HepG2 (cell line): ENCODE measurements around the gene RNU2-63P. TPM values are rescaled to one million over a fixed set of nuclear protein-coding genes. Genes with fewer than 3 reads are reported as not detected.

ENCODE experiments used
- ATAC-seq: fragments of 200-7000 bp; cut with Tn5 transposase; 3 replicates; pipeline ENCODE4 v1.9.1; 2020; ENCODE audit warnings: mild to moderate bottlenecking, moderate library complexity
- BruUV-seq: library from RNA; stranded (reverse); fragments of 400-500 nt; replicated peaks from 2 replicates; lab custom pipeline; 2021; lab: Mats Ljungman, UMichigan
- CTCF ChIA-PET: fragments of 300-600 bp; formaldehyde crosslinking; extraction: SDS; loops from one replicate; lab custom pipeline; 2021; ENCODE audit warnings: low total read pairs, inconsistent platforms, low intra/inter-chr PET ratio; lab: Yijun Ruan, JAX
- POLR2A ChIA-PET: fragments of 350-600 bp; sonication (Branson Sonifier 250); formaldehyde crosslinking; loops from one replicate; lab custom pipeline; 2020; ENCODE audit warnings: antibody characterized with exemption, inconsistent platforms; lab: Yijun Ruan, JAX
- DNase-seq: peaks from one replicate; pipeline ENCODE4 v3.0.0-alpha.2; 2015; ENCODE audit warnings: low spot score
- FAIRE-seq: peaks from 3 replicates; lab custom pipeline; 2011; peaks lifted over from hg19 to GRCh38; lab: Jason Lieb, UNC
- H2AFZ ChIP-seq: one replicate; pipeline ENCODE4 v1.6.1; 2011; ENCODE audit warnings: low read length, inconsistent platforms
- H3K27ac ChIP-seq: fragments of 300-600 bp; 3 replicates; pipeline ENCODE4 v1.8.0; 2011; ENCODE audit warnings: mixed run types, mild to moderate bottlenecking, mixed read lengths, low read length, inconsistent platforms; ENCODE audit not compliant: insufficient read depth; ENCODE audit errors: extremely low read length
- H3K27me3 ChIP-seq, 2 experiments: fragments of 200-600 bp in 1 of 2; 2 replicates in 1 of 2; 3 replicates in 1 of 2; pipeline versions ENCODE4 v1.6.0 to v1.8.0; 2011; ENCODE audit warnings: low read length in 2 of 2, mild to moderate bottlenecking in 2 of 2, moderate library complexity in 2 of 2, inconsistent platforms in 1 of 2; ENCODE audit not compliant: insufficient read depth in 2 of 2, control insufficient read depth in 1 of 2
- H3K36me3 ChIP-seq, 2 experiments: fragments of 200-600 bp in 1 of 2; replicated peaks in 1 of 2; 2 replicates in 1 of 2; 3 replicates in 1 of 2; pipeline versions ENCODE4 v1.5.1 to v1.8.0; 2011; ENCODE audit warnings: low read length in 2 of 2, inconsistent platforms in 1 of 2; ENCODE audit not compliant: insufficient read depth in 2 of 2, control insufficient read depth in 1 of 2
- H3K4me1 ChIP-seq: 2 replicates; pipeline ENCODE4 v1.5.1; 2012; ENCODE audit warnings: low read length, inconsistent platforms; ENCODE audit not compliant: insufficient read depth
- H3K4me2 ChIP-seq: 2 replicates; pipeline ENCODE4 v1.6.0; 2011; ENCODE audit warnings: low read depth, low read length, inconsistent platforms
- H3K4me3 ChIP-seq, 3 experiments: fragments of 200-600 bp in 1 of 3; sonication (generic), shearing (Covaris generic) in 1 of 3; replicated peaks in 1 of 3; 2 replicates each; pipeline ENCODE4 v1.5.1; 2011 to 2016; ENCODE audit warnings: low read length in 3 of 3, inconsistent platforms in 2 of 3, low read depth in 2 of 3, mild to moderate bottlenecking in 2 of 3, control low read depth in 1 of 3, mixed read lengths in 1 of 3; ENCODE audit not compliant: insufficient read depth in 1 of 3
- H3K79me2 ChIP-seq: one replicate; pipeline ENCODE4 v1.6.1; 2011; ENCODE audit warnings: low read length, inconsistent platforms; ENCODE audit not compliant: insufficient read depth
- H3K9ac ChIP-seq: 2 replicates; pipeline ENCODE4 v1.6.0; 2011; ENCODE audit warnings: mild to moderate bottlenecking, low read depth, low read length, inconsistent platforms; ENCODE audit not compliant: insufficient read depth
- H3K9me3 ChIP-seq: 2 replicates; pipeline ENCODE4 v1.5.1; 2012; ENCODE audit warnings: mild to moderate bottlenecking, low read length
- H4K20me1 ChIP-seq: 2 replicates; pipeline ENCODE4 v1.6.0; 2011; ENCODE audit warnings: inconsistent platforms, mild to moderate bottlenecking, low read length, moderate library complexity; ENCODE audit not compliant: insufficient read depth
- CREM ChIP-seq, 2 experiments: sonication (generic) in 1 of 2; formaldehyde crosslinking in 1 of 2; IDR thresholded peaks; 2 replicates each; pipeline versions ENCODE4 v1.4.0 to v1.6.1; 2016 to 2020; ENCODE audit warnings: antibody characterized with exemption in 1 of 2, mild to moderate bottlenecking in 1 of 2, missing genetic modification reagents in 1 of 2
- DRAP1 ChIP-seq: IDR thresholded peaks from 2 replicates; pipeline ENCODE4 v1.6.1; 2016; ENCODE audit warnings: missing genetic modification reagents, missing compliant biosample characterization
- EHMT2 ChIP-seq: fragments of 200-600 bp; sonication (generic); IDR thresholded peaks from 2 replicates; pipeline ENCODE4 v1.7.0; 2017; ENCODE audit warnings: antibody characterized with exemption, low read depth, low read length, borderline replicate concordance
- HNRNPL ChIP-seq: fragments of 200-400 bp; formaldehyde crosslinking; IDR thresholded peaks from 2 replicates; pipeline ENCODE4 v1.6.1; 2017; ENCODE audit warnings: mild to moderate bottlenecking, low read depth, low read length
- SCMH1 ChIP-seq: sonication (generic); formaldehyde crosslinking; IDR thresholded peaks from 2 replicates; pipeline ENCODE4 v1.9.0; 2021; ENCODE audit warnings: missing genetic modification reagents, mild to moderate bottlenecking, borderline replicate concordance
- TCF7 ChIP-seq: sonication (generic); IDR thresholded peaks from 2 replicates; pipeline ENCODE4 v1.6.1; 2016; ENCODE audit warnings: antibody characterized with exemption, low read depth
- ZFAT ChIP-seq: sonication (generic); formaldehyde crosslinking; conservative IDR thresholded peaks from 2 replicates; pipeline ENCODE4 v1.8.1; 2023; ENCODE audit warnings: missing genetic modification reagents, inconsistent platforms
- ZNF7 ChIP-seq: IDR thresholded peaks from 2 replicates; pipeline ENCODE4 v1.6.1; 2016; ENCODE audit warnings: missing biosample characterization, missing genetic modification reagents
- ZNF746 ChIP-seq: sonication (generic); formaldehyde crosslinking; IDR thresholded peaks from 2 replicates; pipeline ENCODE4 v1.8.0; 2022; ENCODE audit warnings: mild to moderate bottlenecking, missing genetic modification reagents
- ZNF782 ChIP-seq: sonication (generic); formaldehyde crosslinking; IDR thresholded peaks from 2 replicates; pipeline ENCODE4 v1.4.0; 2020; ENCODE audit warnings: missing genetic modification reagents, mild to moderate bottlenecking, borderline replicate concordance
- WGBS: methylation state at CpG from one replicate; pipeline ENCODE4 v1.1.6; 2017; ENCODE audit warnings: low lambda C conversion rate; 5-methylcytosine and 5-hydroxymethylcytosine counted together
- in situ Hi-C: cut with HindIII; loops from 2 replicates; pipeline ENCODE4 v1.10.0; 2017; ENCODE audit warnings: low pct_unique_long_range_greater_than_20kb; ENCODE audit not compliant: extremely low pct_ligation_motif_present
- intact Hi-C: fragments of 100-400 bp; cut with micrococcal nuclease; formaldehyde crosslinking; loops from one replicate; pipeline ENCODE4 v1.10.0; 2022; ENCODE audit not compliant: unreplicated experiment
- polyA plus RNA-seq, 8 experiments: library from polyadenylated mRNA; depleted of rRNA in 3 of 8; stranded (reverse) in 7 of 8; unstranded in 1 of 8; fragments of >200 nt; fragmentation: Illumina TruSeq in 4 of 8; extraction: Trizol in 4 of 8; gene quantifications; 2 replicates each; pipeline versions ENCODE4 v1.2.1 to v1.2.3, GENCODE V29; 2011 to 2016; ENCODE audit warnings: low read depth in 4 of 8, missing spikeins in 1 of 8, mixed read lengths in 1 of 8; ENCODE audit not compliant: insufficient read depth in 1 of 8
- total RNA-seq, 5 experiments: library from RNA; depleted of rRNA; stranded (reverse); fragments of >200 nt; fragmentation: Illumina TruSeq; extraction: Trizol; gene quantifications; 2 replicates each; pipeline ENCODE4 v1.2.3, GENCODE V29; 2016; ENCODE audit warnings: low read depth in 1 of 5
- TF ChIP-seq, protein P1 (sequence below): sonication (generic); formaldehyde crosslinking; IDR thresholded peaks from 2 replicates; pipeline ENCODE4 v1.4.0; 2020; ENCODE audit warnings: missing genetic modification reagents
- TF ChIP-seq, protein P2 (sequence below): sonication (generic); formaldehyde crosslinking; IDR thresholded peaks from 2 replicates; pipeline ENCODE4 v1.5.1; 2020; ENCODE audit warnings: mild to moderate bottlenecking, missing genetic modification reagents, moderate library complexity

RNU2-63P gene
- total and polyA plus RNA-seq, 2 of the 13 experiments (the other 11 are each of a cell fraction or from before 2014, with no cell fraction given) = 6.8 TPM; not detected in 1

- BruUV-seq = no TSS peak
- peak overlapping the region; percentile 95; the same call in 1 of the 2 replicates for H3K4me2 ChIP-seq
- H3K27ac ChIP-seq = no peak overlapping the region
- DNase-seq = no peak
- intact Hi-C loops = loop anchor here (5.0 kb wide), 1 partner anchor 108 kb away; the partner anchor contains the start of gene FABP1
- ATAC-seq = no peak
- TF ChIP-seq ZNF746 = no peak
- TF ChIP-seq, protein P1, sequence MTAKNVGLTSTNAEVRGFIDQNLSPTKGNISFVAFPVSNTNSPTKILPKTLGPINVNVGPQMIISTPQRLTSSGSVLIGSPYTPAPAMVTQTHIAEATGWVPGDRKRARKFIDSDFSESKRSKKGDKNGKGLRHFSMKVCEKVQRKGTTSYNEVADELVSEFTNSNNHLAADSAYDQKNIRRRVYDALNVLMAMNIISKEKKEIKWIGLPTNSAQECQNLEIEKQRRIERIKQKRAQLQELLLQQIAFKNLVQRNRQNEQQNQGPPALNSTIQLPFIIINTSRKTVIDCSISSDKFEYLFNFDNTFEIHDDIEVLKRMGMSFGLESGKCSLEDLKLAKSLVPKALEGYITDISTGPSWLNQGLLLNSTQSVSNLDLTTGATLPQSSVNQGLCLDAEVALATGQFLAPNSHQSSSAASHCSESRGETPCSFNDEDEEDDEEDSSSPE = no peak
- 0 out of 2 replicates have a peak, but pooled peaks have one; percentile 33 for TF ChIP-seq HNRNPL
- no peak for TF ChIP-seq CREM (IDR thresholded peaks at IDR 0.05)
- no peak for TF ChIP-seq CREM (CRISPR knock-in tag; IDR thresholded peaks at IDR 0.05)
- no peak for TF ChIP-seq EHMT2
- TF ChIP-seq DRAP1 (CRISPR knock-in tag) = no peak
- 0 out of 2 replicates have a peak, but pooled peaks have one; percentile 41 for TF ChIP-seq ZNF7 (CRISPR knock-in tag)
- no peak for TF ChIP-seq ZFAT (CRISPR knock-in tag)
- TF ChIP-seq ZNF782 (CRISPR knock-in tag) = no peak
- TF ChIP-seq SCMH1 = no peak
- no peak for TF ChIP-seq TCF7
- TF ChIP-seq, protein P2, sequence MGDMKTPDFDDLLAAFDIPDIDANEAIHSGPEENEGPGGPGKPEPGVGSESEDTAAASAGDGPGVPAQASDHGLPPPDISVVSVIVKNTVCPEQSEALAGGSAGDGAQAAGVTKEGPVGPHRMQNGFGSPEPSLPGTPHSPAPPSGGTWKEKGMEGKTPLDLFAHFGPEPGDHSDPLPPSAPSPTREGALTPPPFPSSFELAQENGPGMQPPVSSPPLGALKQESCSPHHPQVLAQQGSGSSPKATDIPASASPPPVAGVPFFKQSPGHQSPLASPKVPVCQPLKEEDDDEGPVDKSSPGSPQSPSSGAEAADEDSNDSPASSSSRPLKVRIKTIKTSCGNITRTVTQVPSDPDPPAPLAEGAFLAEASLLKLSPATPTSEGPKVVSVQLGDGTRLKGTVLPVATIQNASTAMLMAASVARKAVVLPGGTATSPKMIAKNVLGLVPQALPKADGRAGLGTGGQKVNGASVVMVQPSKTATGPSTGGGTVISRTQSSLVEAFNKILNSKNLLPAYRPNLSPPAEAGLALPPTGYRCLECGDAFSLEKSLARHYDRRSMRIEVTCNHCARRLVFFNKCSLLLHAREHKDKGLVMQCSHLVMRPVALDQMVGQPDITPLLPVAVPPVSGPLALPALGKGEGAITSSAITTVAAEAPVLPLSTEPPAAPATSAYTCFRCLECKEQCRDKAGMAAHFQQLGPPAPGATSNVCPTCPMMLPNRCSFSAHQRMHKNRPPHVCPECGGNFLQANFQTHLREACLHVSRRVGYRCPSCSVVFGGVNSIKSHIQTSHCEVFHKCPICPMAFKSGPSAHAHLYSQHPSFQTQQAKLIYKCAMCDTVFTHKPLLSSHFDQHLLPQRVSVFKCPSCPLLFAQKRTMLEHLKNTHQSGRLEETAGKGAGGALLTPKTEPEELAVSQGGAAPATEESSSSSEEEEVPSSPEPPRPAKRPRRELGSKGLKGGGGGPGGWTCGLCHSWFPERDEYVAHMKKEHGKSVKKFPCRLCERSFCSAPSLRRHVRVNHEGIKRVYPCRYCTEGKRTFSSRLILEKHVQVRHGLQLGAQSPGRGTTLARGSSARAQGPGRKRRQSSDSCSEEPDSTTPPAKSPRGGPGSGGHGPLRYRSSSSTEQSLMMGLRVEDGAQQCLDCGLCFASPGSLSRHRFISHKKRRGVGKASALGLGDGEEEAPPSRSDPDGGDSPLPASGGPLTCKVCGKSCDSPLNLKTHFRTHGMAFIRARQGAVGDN (CRISPR knock-in tag) = peak; percentile 34; the same call in 1 of the 2 replicates
- H3K36me3 ChIP-seq = no peaks in the 10 kb centered on the region
- 87% methylated on average over 6 of the region's 6 CpGs for WGBS
- H4K20me1 ChIP-seq = no peaks in the 10 kb centered on the region
- no peak overlapping the region for H3K9ac ChIP-seq
- ChIA-PET POLR2A (no interaction called here), CTCF (no interaction called here)
- in situ Hi-C loops = no loop called here
- H3K4me3 ChIP-seq = no peak overlapping the region
- H3K27me3 ChIP-seq = no peaks in the 10 kb centered on the region; a peak in 1 of 5 replicates
- peaks cover 46% of the 10 kb centered on the region for H3K4me1 ChIP-seq
- FAIRE-seq = no peak
- no peaks in the 10 kb centered on the region for H3K9me3 ChIP-seq
- no peaks in the 10 kb centered on the region for H3K79me2 ChIP-seq
- no peak overlapping the region for H2AFZ ChIP-seq
Observed at GRCh38 chr2:88018909-88019308, 2.6 kb upstream of the RNU2-63P start.
